ENCODE results near the gene ZNF423.

- TF ChIP-seq TAF1 (IDR thresholded peaks at IDR 0.05; ENCODE audit: borderline replicate concordance, insufficient read depth, low read length) (no peak), POLR2AphosphoS5 (IDR thresholded peaks at IDR 0.05; ENCODE audit: low read depth, low read length) (no peak)
These were observed 357.6 kb downstream of the ZNF423 start for GRCh38 chr16:49498264-49498663.

Measured in PFSK-1 (cell line).